DOHH2 (cell line): ENCODE measurements around the gene TFF2.

Source experiments
- H3F3A ChIP-seq: fragments of 200-600 bp; sonication (generic), shearing (Covaris generic); 2 replicates; pipeline ENCODE4 v1.6.0; 2016; ENCODE audit warnings: antibody characterized with exemption, mild to moderate bottlenecking; ENCODE audit not compliant: control insufficient read depth, insufficient read depth
- H3K27ac ChIP-seq: fragments of 200-600 bp; sonication (generic); 2 replicates; pipeline ENCODE4 v1.5.1; 2014; ENCODE audit warnings: low read depth, mild to moderate bottlenecking, low read length, moderate library complexity
- H3K27me3 ChIP-seq: fragments of 200-600 bp; sonication (generic); 2 replicates; pipeline ENCODE4 v1.6.1; 2014; ENCODE audit warnings: mild to moderate bottlenecking, low read length, mixed read lengths; ENCODE audit not compliant: control insufficient read depth
- H3K36me3 ChIP-seq: fragments of 200-600 bp; sonication (generic); 2 replicates; pipeline ENCODE4 v1.6.1; 2014; ENCODE audit warnings: mild to moderate bottlenecking, low read length, moderate library complexity, mixed read lengths; ENCODE audit not compliant: control insufficient read depth
- H3K4me1 ChIP-seq: fragments of 200-600 bp; sonication (generic); 2 replicates; pipeline ENCODE4 v1.6.1; 2014; ENCODE audit warnings: mild to moderate bottlenecking, low read length, mixed read lengths; ENCODE audit not compliant: control insufficient read depth
- H3K4me2 ChIP-seq: fragments of 200-600 bp; sonication (generic); 2 replicates; pipeline ENCODE4 v1.6.0; 2014; ENCODE audit warnings: mild to moderate bottlenecking, low read length, moderate library complexity
- H3K4me3 ChIP-seq: fragments of 200-600 bp; sonication (generic); 2 replicates; pipeline ENCODE4 v1.5.1; 2014; ENCODE audit warnings: mild to moderate bottlenecking, low read length, mixed read lengths
- H3K79me2 ChIP-seq: fragments of 200-600 bp; sonication (generic); 2 replicates; pipeline ENCODE4 v1.6.1; 2014; ENCODE audit warnings: mild to moderate bottlenecking, low read length, mixed read lengths; ENCODE audit not compliant: control insufficient read depth
- H3K9me2 ChIP-seq: fragments of 200-600 bp; sonication (generic); replicated peaks from 2 replicates; pipeline ENCODE4 v1.6.1; 2014; ENCODE audit warnings: mild to moderate bottlenecking, low read length, mixed read lengths; ENCODE audit not compliant: control insufficient read depth
- H3K9me3 ChIP-seq: fragments of 200-600 bp; sonication (generic); 2 replicates; pipeline ENCODE4 v1.6.1; 2014; ENCODE audit warnings: antibody characterized with exemption, low read length, mixed read lengths; ENCODE audit not compliant: control insufficient read depth, insufficient read depth
- H4K20me1 ChIP-seq: fragments of 200-600 bp; sonication (generic); 2 replicates; pipeline ENCODE4 v1.6.0; 2014; ENCODE audit warnings: low read depth, mild to moderate bottlenecking, antibody characterized with exemption, low read length, moderate library complexity; ENCODE audit not compliant: control insufficient read depth, insufficient read depth
- CTCF ChIP-seq: fragments of 200-600 bp; sonication (generic); IDR thresholded peaks from one replicate; pipeline ENCODE4 v1.5.1; 2014; ENCODE audit warnings: antibody characterized with exemption, mild to moderate bottlenecking, low read depth, low read length; ENCODE audit not compliant: poor library complexity, severe bottlenecking
- EZH2phosphoT487 ChIP-seq: fragments of 200-600 bp; sonication (generic); IDR thresholded peaks from 2 replicates; pipeline ENCODE4 v1.6.1; 2017; ENCODE audit warnings: borderline replicate concordance, mild to moderate bottlenecking, antibody characterized with exemption, low read length, moderate library complexity, mixed read lengths

TFF2 gene

GRCh38 chr21:42347601-42348327 is 3.0 kb downstream of the TFF2 start:
- no peaks in the 10 kb centered on the region; the same call in 1 of the 2 replicates for H3K27me3 ChIP-seq
- no peaks in the 10 kb centered on the region for H3K9me2 ChIP-seq

GRCh38 chr21:42346866-42347600 is 3.8 kb downstream of the TFF2 start:
- Histone ChIP-seq H3K4me2 (no peak overlapping the region), H3F3A (no peaks in the 10 kb centered on the region), H3K4me1 (no peaks in the 10 kb centered on the region), H3K27ac (no peak overlapping the region), H3K9me3 (no peaks in the 10 kb centered on the region), H3K9me2 (no peaks in the 10 kb centered on the region), H4K20me1 (no peaks in the 10 kb centered on the region), H3K79me2 (no peaks in the 10 kb centered on the region), H3K27me3 (no peaks in the 10 kb centered on the region; the same call in 1 of the 2 replicates), H3K36me3 (no peaks in the 10 kb centered on the region), H3K4me3 (no peak overlapping the region)
- TF ChIP-seq EZH2phosphoT487: no peak
- no peak for TF ChIP-seq CTCF

More at GRCh38 chr21:42347601-42348327, 3.0 kb downstream of the TFF2 start:
- Histone ChIP-seq H3K27ac (no peak overlapping the region), H3K4me1 (no peaks in the 10 kb centered on the region), H3K79me2 (no peaks in the 10 kb centered on the region), H3K4me2 (no peak overlapping the region), H3K9me3 (no peaks in the 10 kb centered on the region), H3K36me3 (no peaks in the 10 kb centered on the region), H3K4me3 (no peak overlapping the region), H3F3A (no peaks in the 10 kb centered on the region), H4K20me1 (no peaks in the 10 kb centered on the region)
- no peak for TF ChIP-seq EZH2phosphoT487
- TF ChIP-seq CTCF: no peak

- H3K36me3 ChIP-seq: no peaks in the 10 kb centered on the region
- H3K27ac ChIP-seq: no peak overlapping the region
- no peak for TF ChIP-seq CTCF
- no peaks in the 10 kb centered on the region for H3K9me3 ChIP-seq
- no peaks in the 10 kb centered on the region for H3K4me1 ChIP-seq
- no peaks in the 10 kb centered on the region for H3F3A ChIP-seq
- H3K9me2 ChIP-seq: no peaks in the 10 kb centered on the region
- no peaks in the 10 kb centered on the region; the same call in 1 of the 2 replicates for H3K27me3 ChIP-seq
- no peak overlapping the region for H3K4me2 ChIP-seq
- H4K20me1 ChIP-seq: no peaks in the 10 kb centered on the region
- H3K79me2 ChIP-seq: no peaks in the 10 kb centered on the region
- H3K4me3 ChIP-seq: no peak overlapping the region
Observed at GRCh38 chr21:42346441-42346840, 4.4 kb downstream of the TFF2 start.
